Muscle layer of duodenum (tissue), 2 donors: ENCODE results near the gene ATP13A2.
A peak's percentile ranks its signal among the peaks of the same experiment; 100 is the strongest.
"Not testable (repeated sequence)": the region's sequence is repeated elsewhere in the genome, so short reads cannot be mapped to it uniquely, and the experiment has no call there.

Source experiments
- H3K27ac ChIP-seq: one replicate; pipeline ENCODE4 v1.7.0; 2013; ENCODE audit warnings: mild to moderate bottlenecking, low read length
- H3K27me3 ChIP-seq: one replicate; pipeline ENCODE4 v1.7.0; 2013; ENCODE audit warnings: low read depth, mild to moderate bottlenecking, control low read depth, low read length
- H3K36me3 ChIP-seq, 2 donors: one replicate each; pipeline ENCODE4 v1.7.0; 2013; ENCODE audit warnings: low read length in 2 of 2, control low read depth in 1 of 2, mild to moderate bottlenecking in 1 of 2; ENCODE audit not compliant: insufficient read depth in 2 of 2, control insufficient read depth in 1 of 2
- H3K4me1 ChIP-seq, 2 donors: one replicate each; pipeline ENCODE4 v1.7.0; 2013; ENCODE audit warnings: low read length in 2 of 2, mild to moderate bottlenecking in 2 of 2, control low read depth in 1 of 2, moderate library complexity in 1 of 2; ENCODE audit not compliant: insufficient read depth in 2 of 2, control insufficient read depth in 1 of 2
- H3K4me3 ChIP-seq, 2 donors: one replicate each; pipeline ENCODE4 v1.7.0; 2013; ENCODE audit warnings: low read length in 2 of 2, low read depth in 1 of 2, mild to moderate bottlenecking in 1 of 2
- H3K9me3 ChIP-seq, 2 donors: one replicate each; pipeline ENCODE4 v1.7.0; 2013; ENCODE audit warnings: low read length in 2 of 2, control low read depth in 1 of 2, mild to moderate bottlenecking in 1 of 2; ENCODE audit not compliant: control insufficient read depth in 1 of 2
- donor health status: healthy.

ATP13A2 gene

GRCh38 chr1:16968372-16968771 lies 43.4 kb downstream of the ATP13A2 start:
- Histone ChIP-seq H3K4me1 (peaks cover 0 to 24% of the 10 kb centered on the region in 2 donors), H3K27me3 (no peaks in the 10 kb centered on the region), H3K36me3 (peaks cover 5 to 31% of the 10 kb centered on the region in 2 donors), H3K4me3 (no peak overlapping the region), H3K9me3 (no peaks in the 10 kb centered on the region), H3K27ac (no peak overlapping the region)

DNA sequence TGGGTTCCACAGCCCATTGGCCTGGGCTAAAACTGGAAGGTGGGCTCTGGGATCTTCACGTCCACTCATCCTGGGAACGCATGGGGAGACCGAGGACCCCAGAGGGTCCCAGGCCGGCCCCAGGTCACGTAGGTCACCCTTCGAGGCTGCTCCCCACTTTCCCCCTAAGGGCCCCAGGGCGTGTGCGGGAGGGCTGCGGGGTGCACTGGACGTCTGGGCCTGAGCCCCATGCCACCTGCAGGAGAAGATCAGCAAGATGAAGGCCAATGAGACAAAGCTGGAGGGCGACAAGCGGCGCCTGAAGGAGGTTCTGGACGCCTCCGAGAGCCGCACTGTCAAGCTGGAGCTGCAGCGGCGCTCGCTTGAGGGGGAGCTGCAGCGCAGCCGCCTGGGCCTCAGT lies 43.8 kb downstream of the ATP13A2 start:
- Histone ChIP-seq H3K27me3 (no peaks in the 10 kb centered on the region), H3K9me3 (no peaks in the 10 kb centered on the region), H3K4me1 (peaks cover 0 to 24% of the 10 kb centered on the region in 2 donors), H3K27ac (no peak overlapping the region), H3K36me3 (peaks cover 5 to 31% of the 10 kb centered on the region in 2 donors), H3K4me3 (no peak overlapping the region)

DNA sequence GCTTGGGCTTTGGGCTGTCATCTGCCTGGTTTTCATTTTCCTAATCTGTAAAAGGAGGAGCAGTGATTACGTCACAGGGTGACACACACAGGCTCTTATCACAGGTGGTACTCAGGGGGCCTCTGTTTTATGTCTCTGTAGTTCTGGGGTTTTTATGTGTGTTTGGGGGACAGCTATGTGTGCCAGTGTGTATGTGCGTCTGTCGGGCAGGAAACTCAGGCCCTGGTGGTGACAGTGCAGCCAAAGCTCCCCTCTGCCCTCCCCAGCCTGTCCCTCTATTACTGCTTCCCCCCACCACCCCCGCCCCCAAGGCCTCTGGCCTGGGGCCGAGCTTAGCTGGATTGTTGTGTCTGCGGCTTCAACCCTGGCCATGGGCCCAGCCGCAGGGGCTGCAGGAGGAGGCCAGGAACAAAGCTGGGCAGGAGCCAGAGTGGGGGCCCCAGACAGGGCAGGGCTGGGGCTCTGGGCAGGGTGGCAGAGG lies 44.6 kb downstream of the ATP13A2 start:
- no peak overlapping the region for H3K4me3 ChIP-seq
- H3K36me3 ChIP-seq = peaks cover 5 to 31% of the 10 kb centered on the region in 2 donors
- no peaks in the 10 kb centered on the region for H3K27me3 ChIP-seq
- H3K27ac ChIP-seq = no peak overlapping the region
- no peaks in the 10 kb centered on the region for H3K9me3 ChIP-seq
- peaks cover 0 to 24% of the 10 kb centered on the region in 2 donors for H3K4me1 ChIP-seq

DNA sequence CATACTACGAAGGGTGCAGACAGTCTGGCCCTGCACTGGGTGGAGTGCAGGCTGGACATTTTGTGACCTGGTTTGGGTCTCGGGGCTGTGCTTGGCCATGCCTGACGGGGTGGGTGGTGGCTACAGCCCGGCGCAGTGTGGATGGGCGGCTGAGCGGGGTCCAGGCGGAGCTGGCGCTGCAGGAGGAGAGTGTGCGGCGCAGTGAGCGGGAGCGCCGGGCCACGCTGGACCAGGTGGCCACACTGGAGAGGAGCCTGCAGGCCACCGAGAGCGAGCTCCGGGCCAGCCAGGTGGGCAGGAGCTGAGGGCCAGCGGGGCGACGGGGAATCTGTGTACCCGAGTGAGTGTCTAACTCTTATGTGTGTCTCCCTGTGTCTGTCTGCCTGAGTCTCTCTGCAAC lies 45.4 kb downstream of the ATP13A2 start:
- Histone ChIP-seq H3K36me3 (peaks cover 5 to 31% of the 10 kb centered on the region in 2 donors), H3K4me1 (peaks cover 0 to 16% of the 10 kb centered on the region in 2 donors)

GRCh38 chr1:16965486-16966067 lies 46.2 kb downstream of the ATP13A2 start:
- Histone ChIP-seq H3K27me3 (no peaks in the 10 kb centered on the region), H3K9me3 (no peaks in the 10 kb centered on the region), H3K36me3 (peaks cover 5 to 29% of the 10 kb centered on the region in 2 donors), H3K4me1 (peaks cover 0 to 15% of the 10 kb centered on the region in 2 donors), H3K27ac (no peak overlapping the region), H3K4me3 (no peak overlapping the region)

More for the DNA sequence above, 45.4 kb downstream of the ATP13A2 start:
- no peak overlapping the region for H3K4me3 ChIP-seq
- no peak overlapping the region for H3K27ac ChIP-seq
- no peaks in the 10 kb centered on the region for H3K27me3 ChIP-seq
- H3K9me3 ChIP-seq = no peaks in the 10 kb centered on the region

- H3K27me3 ChIP-seq, H3K27ac ChIP-seq, H3K9me3 ChIP-seq, H3K4me3 ChIP-seq: not testable (repeated sequence)
- Histone ChIP-seq H3K4me1 (peaks cover 0 to 20% of the 10 kb centered on the region in 2 donors), H3K36me3 (peaks cover 5 to 18% of the 10 kb centered on the region in 2 donors)
These were observed 47.6 kb downstream of the ATP13A2 start for GRCh38 chr1:16964169-16964568.

- Histone ChIP-seq H3K27me3 (no peaks in the 10 kb centered on the region), H3K36me3 (peaks cover 5 to 26% of the 10 kb centered on the region in 2 donors), H3K4me3 (peak overlapping the region in 1 of 2 donors; percentile 48), H3K4me1 (peaks cover 0 to 6% of the 10 kb centered on the region in 2 donors), H3K27ac (no peak overlapping the region), H3K9me3 (no peaks in the 10 kb centered on the region)
These were observed 50.2 kb downstream of the ATP13A2 start for GRCh38 chr1:16961297-16962133.

- Histone ChIP-seq H3K27ac (no peak overlapping the region), H3K36me3 (peaks cover under 1 to 26% of the 10 kb centered on the region in 2 donors), H3K4me1 (peaks cover 0 to 6% of the 10 kb centered on the region in 2 donors), H3K27me3 (no peaks in the 10 kb centered on the region), H3K4me3 (peak overlapping the region; percentile 48 to 55), H3K9me3 (no peaks in the 10 kb centered on the region)
These were observed 51.0 kb downstream of the ATP13A2 start for GRCh38 chr1:16960560-16961296.

GRCh38 chr1:16958475-16958874 lies 53.3 kb downstream of the ATP13A2 start:
- Histone ChIP-seq H3K4me1 (peaks cover 0 to 6% of the 10 kb centered on the region in 2 donors), H3K9me3 (no peaks in the 10 kb centered on the region), H3K27me3 (no peaks in the 10 kb centered on the region), H3K4me3 (no peak overlapping the region), H3K36me3 (peaks cover 0 to 33% of the 10 kb centered on the region in 2 donors), H3K27ac (no peak overlapping the region)

GRCh38 chr1:16957731-16958130 lies 54.0 kb downstream of the ATP13A2 start:
- no peaks in the 10 kb centered on the region for H3K27me3 ChIP-seq
- peaks cover 0 to 33% of the 10 kb centered on the region in 2 donors for H3K36me3 ChIP-seq

DNA sequence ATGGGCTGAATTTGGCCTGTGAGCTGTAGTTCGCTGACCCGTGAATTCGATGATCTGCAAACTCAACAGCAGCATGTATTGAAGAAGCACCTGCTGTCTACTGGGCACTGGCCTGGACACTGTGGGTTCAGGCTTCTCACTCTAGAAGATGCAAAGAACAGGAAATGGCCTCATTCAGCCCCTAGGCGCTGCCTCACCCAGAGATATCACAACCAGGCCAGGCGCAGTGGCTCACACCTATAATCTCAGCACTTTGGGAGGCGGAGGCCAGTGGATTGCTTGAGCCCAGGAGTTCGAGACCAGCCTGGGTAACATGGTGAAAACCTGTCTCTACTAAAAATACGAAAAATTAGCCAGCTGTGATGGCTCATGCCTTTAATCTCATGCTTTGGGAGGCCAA lies 55.0 kb downstream of the ATP13A2 start:
- no peak overlapping the region for H3K27ac ChIP-seq
- H3K9me3 ChIP-seq = no peaks in the 10 kb centered on the region
- no peak overlapping the region for H3K4me3 ChIP-seq
- H3K36me3 ChIP-seq = peaks cover 0 to 33% of the 10 kb centered on the region in 2 donors
- peaks cover 0 to 6% of the 10 kb centered on the region in 2 donors for H3K4me1 ChIP-seq
- no peaks in the 10 kb centered on the region for H3K27me3 ChIP-seq

More at GRCh38 chr1:16957731-16958130, 54.0 kb downstream of the ATP13A2 start:
- no peak overlapping the region for H3K27ac ChIP-seq
- H3K4me3 ChIP-seq = no peak overlapping the region
- peaks cover 0 to 6% of the 10 kb centered on the region in 2 donors for H3K4me1 ChIP-seq
- H3K9me3 ChIP-seq = no peaks in the 10 kb centered on the region
